ENCODE results near the gene SLC35F3.

DNA sequence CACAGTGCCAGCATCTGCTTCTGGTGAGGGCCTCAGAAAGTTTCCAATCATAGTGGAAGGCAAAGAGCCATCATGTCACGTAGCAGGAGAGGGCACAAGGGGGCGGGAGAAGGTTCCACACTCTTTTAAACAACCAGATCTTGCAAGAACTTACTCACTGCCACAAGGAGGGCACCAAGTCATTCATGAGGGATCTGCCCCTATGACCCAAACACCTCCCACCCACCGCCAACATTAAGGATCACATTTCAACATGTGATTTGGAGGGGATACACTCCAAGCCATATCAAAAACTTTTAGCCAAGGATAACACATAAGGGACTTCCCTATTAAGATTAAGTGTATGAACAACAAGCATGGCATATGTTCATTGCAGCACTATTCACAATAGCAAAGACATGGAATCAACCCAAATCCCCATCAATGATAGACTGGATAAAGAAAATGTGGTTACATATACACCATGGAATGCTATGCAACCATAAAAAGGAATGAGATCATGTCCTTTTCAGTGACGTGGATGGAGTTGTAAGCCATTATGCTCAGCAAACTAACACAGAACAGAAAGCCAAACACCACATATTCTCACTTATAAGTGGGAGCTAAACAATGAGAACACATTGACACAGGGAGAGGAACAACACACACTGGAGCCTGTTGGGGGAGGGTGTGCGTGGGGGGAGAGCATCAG, 19.9 kb upstream of the SLC35F3 start:
- TF ChIP-seq, protein P1, sequence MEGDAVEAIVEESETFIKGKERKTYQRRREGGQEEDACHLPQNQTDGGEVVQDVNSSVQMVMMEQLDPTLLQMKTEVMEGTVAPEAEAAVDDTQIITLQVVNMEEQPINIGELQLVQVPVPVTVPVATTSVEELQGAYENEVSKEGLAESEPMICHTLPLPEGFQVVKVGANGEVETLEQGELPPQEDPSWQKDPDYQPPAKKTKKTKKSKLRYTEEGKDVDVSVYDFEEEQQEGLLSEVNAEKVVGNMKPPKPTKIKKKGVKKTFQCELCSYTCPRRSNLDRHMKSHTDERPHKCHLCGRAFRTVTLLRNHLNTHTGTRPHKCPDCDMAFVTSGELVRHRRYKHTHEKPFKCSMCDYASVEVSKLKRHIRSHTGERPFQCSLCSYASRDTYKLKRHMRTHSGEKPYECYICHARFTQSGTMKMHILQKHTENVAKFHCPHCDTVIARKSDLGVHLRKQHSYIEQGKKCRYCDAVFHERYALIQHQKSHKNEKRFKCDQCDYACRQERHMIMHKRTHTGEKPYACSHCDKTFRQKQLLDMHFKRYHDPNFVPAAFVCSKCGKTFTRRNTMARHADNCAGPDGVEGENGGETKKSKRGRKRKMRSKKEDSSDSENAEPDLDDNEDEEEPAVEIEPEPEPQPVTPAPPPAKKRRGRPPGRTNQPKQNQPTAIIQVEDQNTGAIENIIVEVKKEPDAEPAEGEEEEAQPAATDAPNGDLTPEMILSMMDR (IDR thresholded peaks at IDR 0.05), result no peak
- no peak for TF ChIP-seq POLR2AphosphoS5 (IDR thresholded peaks at IDR 0.05)
- no peak for TF ChIP-seq POLR2A (IDR thresholded peaks at IDR 0.05)

Measured in suprapubic skin (tissue), 4 donors.